Activated CD4-positive, alpha-beta T cell treated with anti-CD3 and anti-CD28 coated beads, Interleukin-2, amount 50 U/mL, for 16 hours (primary cell): ENCODE results near the gene FNDC3B.

Experiments used
- DNase-seq: peaks from one replicate; pipeline ENCODE4 v3.0.0-alpha.2; 2020

The FNDC3B gene

GRCh38 chr3:172195407-172195754 is 156.0 kb downstream of the FNDC3B start:
- DNase-seq = no peak

- no peak for DNase-seq
Observed at GRCh38 chr3:172197344-172197743, 158.0 kb downstream of the FNDC3B start.

GRCh38 chr3:172198428-172198827 is 159.1 kb downstream of the FNDC3B start:
- no peak for DNase-seq

- no peak for DNase-seq
Observed at GRCh38 chr3:172199850-172200369, 160.5 kb downstream of the FNDC3B start.

GRCh38 chr3:172201136-172201869 is 161.9 kb downstream of the FNDC3B start:
- DNase-seq = no peak

- no peak for DNase-seq
Observed at GRCh38 chr3:172201870-172202236, 162.5 kb downstream of the FNDC3B start.

- DNase-seq = no peak
Observed at GRCh38 chr3:172202797-172203196, 163.4 kb downstream of the FNDC3B start.

GRCh38 chr3:172203522-172204258 is 164.3 kb downstream of the FNDC3B start:
- DNase-seq = no peak

GRCh38 chr3:172204716-172205115 is 165.3 kb downstream of the FNDC3B start:
- DNase-seq = no peak

- peak; percentile 3 for DNase-seq
Observed at GRCh38 chr3:172208586-172209332, 169.4 kb downstream of the FNDC3B start.

- DNase-seq = no peak
Observed at GRCh38 chr3:172209333-172210321, 170.2 kb downstream of the FNDC3B start.

GRCh38 chr3:172210355-172210754 is 171.0 kb downstream of the FNDC3B start:
- DNase-seq = no peak

- DNase-seq = no peak
Observed at GRCh38 chr3:172211123-172211522, 171.7 kb downstream of the FNDC3B start.

GRCh38 chr3:172213200-172213599 is 173.8 kb downstream of the FNDC3B start:
- peak; percentile 31 for DNase-seq

- DNase-seq = no peak
Observed at GRCh38 chr3:172213904-172214303, 174.5 kb downstream of the FNDC3B start.

GRCh38 chr3:172216267-172216666 is 176.9 kb downstream of the FNDC3B start:
- no peak for DNase-seq

- no peak for DNase-seq
Observed at GRCh38 chr3:172216911-172217310, 177.5 kb downstream of the FNDC3B start.

GRCh38 chr3:172217877-172218276 is 178.5 kb downstream of the FNDC3B start:
- no peak for DNase-seq

GRCh38 chr3:172218350-172219323 is 179.3 kb downstream of the FNDC3B start:
- peak; percentile 1 for DNase-seq

GRCh38 chr3:172219750-172220149 is 180.4 kb downstream of the FNDC3B start:
- no peak for DNase-seq

GRCh38 chr3:172221547-172221946 is 182.2 kb downstream of the FNDC3B start:
- DNase-seq = no peak
